Measurements from ENCODE around the gene ATXN7. TPM values are rescaled to one million over a fixed set of nuclear protein-coding genes. Genes with fewer than 3 reads are reported as not detected.

Gene ATXN7
- total RNA-seq, 8 experiments from 2014 or later, result 5.1 to 35.5 (median 10.4) TPM

DNA sequence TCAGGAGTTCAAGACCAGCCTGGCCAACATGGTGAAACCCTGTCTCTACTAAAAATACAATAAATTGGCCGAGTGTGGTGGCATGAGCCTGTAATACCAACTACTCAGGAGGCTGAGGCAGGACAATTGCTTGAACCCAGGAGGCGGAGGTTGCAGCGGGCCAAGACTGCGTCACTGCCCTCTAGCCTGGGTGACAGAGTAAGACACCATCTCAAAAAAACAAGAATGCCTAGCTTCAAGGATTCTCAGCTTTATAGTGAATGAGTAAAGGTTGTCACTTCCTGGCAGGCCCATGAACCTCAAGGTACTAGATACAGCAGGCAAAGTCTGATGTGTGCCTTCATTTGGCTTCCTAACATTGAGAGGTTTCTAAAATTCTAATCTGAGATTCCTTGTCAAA is 14.5 kb upstream of the ATXN7 start:
- no peak overlapping the region for H3K27ac ChIP-seq
- 89 to 100% (median 100%) methylated on average over 1 to 4 of the region's 4 CpGs; no CpG with 5 or more reads in 5 of the 10 experiments for WGBS, 10 experiments
- H3K4me3 ChIP-seq, result no peak overlapping the region
- no peak for ATAC-seq (replicated peaks in 6 of 8)
- in situ Hi-C loops (cut with MboI; ENCODE audit: low pct_unique_long_range_greater_than_20kb in 2 of 9, low sequenced_read_pairs in 9 of 9, unreplicated experiment in 9 of 9), result no loop called here
- H3K4me1 ChIP-seq (replicated peaks in 1 of 2), result no peaks in the 10 kb centered on the region

DNA sequence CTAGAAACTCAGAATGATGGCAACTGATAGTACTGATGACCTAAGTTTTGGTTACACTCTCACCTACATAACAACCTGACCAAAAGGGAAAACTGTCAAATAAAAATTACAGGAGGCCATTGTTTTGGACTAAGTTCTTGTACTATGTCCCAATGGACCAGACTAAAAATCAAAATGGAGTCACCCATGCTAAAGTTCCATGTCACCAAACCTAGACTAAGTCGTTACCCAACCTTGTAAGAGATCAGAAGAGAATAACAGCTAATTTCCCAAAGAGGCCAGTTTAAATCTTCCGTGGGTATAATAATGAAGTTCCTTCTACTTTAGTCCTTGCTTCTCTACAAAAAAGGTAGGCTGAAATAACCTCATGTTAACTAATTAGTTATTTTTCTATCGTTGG is 12.4 kb upstream of the ATXN7 start:
- no peak for ATAC-seq (replicated peaks in 6 of 8)
- Histone ChIP-seq H3K4me1 (replicated peaks in 1 of 2) (no peaks in the 10 kb centered on the region), H3K27ac (no peak overlapping the region), H3K4me3 (no peak overlapping the region)
- WGBS, 10 experiments, result 92 to 100% (median 100%) methylated on average over 1 to 3 of the region's 3 CpGs
- in situ Hi-C loops (cut with MboI; ENCODE audit: low pct_unique_long_range_greater_than_20kb in 2 of 9, low sequenced_read_pairs in 9 of 9, unreplicated experiment in 9 of 9), result no loop called here

DNA sequence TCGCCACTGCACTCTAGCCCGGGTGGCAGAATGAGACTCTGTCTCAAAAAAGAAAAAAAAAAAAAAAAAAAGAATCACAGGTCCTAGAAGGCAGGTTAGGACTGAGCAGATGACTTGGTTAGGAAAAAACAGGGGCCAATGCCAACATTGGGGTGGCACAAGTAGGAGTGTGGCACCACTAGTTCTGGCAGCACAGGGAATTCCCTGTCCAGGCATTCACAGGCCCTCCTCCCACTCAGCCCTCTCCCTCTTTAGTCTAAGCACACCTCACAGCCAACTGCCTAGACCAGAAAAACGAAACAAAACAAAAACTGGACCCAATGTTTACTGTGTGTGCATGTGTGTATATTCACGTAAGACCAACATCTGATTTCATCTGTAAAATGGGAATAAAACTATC is 10.6 kb upstream of the ATXN7 start:
- WGBS, 10 experiments, result 60 to 100% (median 91%) methylated on average over 1 to 4 of the region's 4 CpGs
- in situ Hi-C loops (cut with MboI; ENCODE audit: low pct_unique_long_range_greater_than_20kb in 2 of 9, low sequenced_read_pairs in 9 of 9, unreplicated experiment in 9 of 9), result no loop called here
- ATAC-seq (replicated peaks in 6 of 8), result no peak
- Histone ChIP-seq H3K4me1 (replicated peaks in 1 of 2) (no peaks in the 10 kb centered on the region), H3K27ac (no peak overlapping the region), H3K4me3 (no peak overlapping the region)

DNA sequence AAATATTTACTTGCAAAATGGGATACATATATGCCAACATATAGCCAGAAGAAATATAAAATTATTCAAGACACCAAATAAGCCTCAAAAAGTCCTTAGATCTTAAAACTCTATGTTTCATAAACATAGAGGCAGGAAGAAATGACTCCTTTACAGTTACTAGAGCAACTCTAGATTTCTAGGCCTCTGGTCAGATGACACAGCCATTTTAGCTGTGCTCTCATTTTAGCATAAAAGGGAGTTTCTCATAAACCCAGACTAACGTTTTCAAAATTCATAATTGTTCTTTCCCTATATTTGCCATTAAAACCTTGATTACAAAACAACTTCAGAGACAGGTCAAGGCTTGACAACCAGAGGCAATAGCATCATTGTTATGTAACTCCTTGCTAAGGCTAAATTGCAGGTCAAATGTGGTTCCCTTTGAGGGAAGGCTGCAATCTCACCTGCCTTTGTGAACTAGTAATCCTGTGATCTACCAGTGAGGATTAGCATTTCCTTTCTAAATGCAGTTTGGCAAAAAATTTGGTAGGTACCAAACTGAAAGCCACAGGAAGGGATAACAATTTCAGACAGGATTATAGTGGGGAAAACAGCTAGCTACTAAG is 8.2 kb upstream of the ATXN7 start:
- 0 to 100% (median 55%) methylated on average over 1 of the region's 1 CpG; no CpG with 5 or more reads in 3 of the 10 experiments for WGBS, 10 experiments
- Histone ChIP-seq H3K27ac (no peak overlapping the region), H3K4me3 (no peak overlapping the region), H3K4me1 (replicated peaks in 1 of 2) (no peaks in the 10 kb centered on the region)
- in situ Hi-C loops (cut with MboI; ENCODE audit: low pct_unique_long_range_greater_than_20kb in 2 of 9, low sequenced_read_pairs in 9 of 9, unreplicated experiment in 9 of 9), result no loop called here
- peak in 3 of 8 experiments; percentile 75 to 88 (median 87) for ATAC-seq (replicated peaks in 6 of 8)

DNA sequence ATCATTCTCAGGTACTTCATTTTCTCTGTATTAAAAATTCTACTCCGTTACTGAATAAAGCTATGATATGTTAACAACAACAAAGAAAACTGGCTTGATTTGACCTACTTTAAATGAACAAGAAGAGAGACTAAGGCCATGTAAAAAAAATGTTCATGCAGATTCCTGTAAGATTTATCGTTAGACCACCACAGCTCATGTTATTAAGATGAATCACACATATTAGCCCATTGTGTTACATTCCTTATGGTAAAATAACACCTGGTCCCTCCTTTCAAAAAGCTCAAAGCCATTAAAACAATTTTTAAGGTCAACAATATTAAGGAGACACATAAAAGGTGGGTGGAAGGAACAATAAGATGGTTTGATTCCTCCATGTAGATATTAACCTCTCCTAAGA is 6.4 kb upstream of the ATXN7 start:
- WGBS, 10 experiments, result 72 to 100% (median 92%) methylated on average over 1 to 2 of the region's 2 CpGs
- in situ Hi-C loops (cut with MboI; ENCODE audit: low pct_unique_long_range_greater_than_20kb in 2 of 9, low sequenced_read_pairs in 9 of 9, unreplicated experiment in 9 of 9), result no loop called here
- H3K27ac ChIP-seq, result no peak overlapping the region
- H3K4me1 ChIP-seq (replicated peaks in 1 of 2), result peaks cover under 1 to 3% of the 10 kb centered on the region in 2 donors
- H3K4me3 ChIP-seq, result no peak overlapping the region
- ATAC-seq (replicated peaks in 6 of 8), result no peak

DNA sequence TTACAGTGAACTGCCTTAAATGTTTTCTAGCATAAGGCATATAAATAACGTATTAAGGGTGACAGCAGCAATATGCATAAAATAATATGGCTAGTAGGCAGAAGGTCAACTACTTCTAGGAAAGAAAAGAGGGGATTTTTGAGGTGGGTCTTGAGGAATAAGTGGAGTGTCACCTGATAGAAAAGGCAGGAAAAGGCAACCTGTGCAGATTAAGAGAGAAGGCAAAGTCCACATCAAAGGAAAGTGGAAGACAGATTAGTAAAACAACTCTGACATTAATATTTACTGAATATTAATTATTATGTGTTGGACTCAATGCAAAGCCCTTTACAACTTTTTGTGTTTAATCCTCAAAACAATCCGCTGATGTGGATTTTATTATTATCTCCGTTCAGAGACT is 2.9 kb upstream of the ATXN7 start:
- 64 to 100% (median 90%) methylated on average over 1 to 3 of the region's 3 CpGs for whole genome bisulfite sequencing, 10 experiments
- no peak overlapping the region for H3K4me3 ChIP-seq
- peaks cover 5 to 11% of the 10 kb centered on the region in 2 donors for H3K4me1 ChIP-seq (replicated peaks in 1 of 2)
- in situ Hi-C loops (cut with MboI; ENCODE audit: low pct_unique_long_range_greater_than_20kb in 2 of 9, low sequenced_read_pairs in 9 of 9, unreplicated experiment in 9 of 9), result no loop called here
- no peak for ATAC-seq (replicated peaks in 6 of 8)
- H3K27ac ChIP-seq, result no peak overlapping the region

DNA sequence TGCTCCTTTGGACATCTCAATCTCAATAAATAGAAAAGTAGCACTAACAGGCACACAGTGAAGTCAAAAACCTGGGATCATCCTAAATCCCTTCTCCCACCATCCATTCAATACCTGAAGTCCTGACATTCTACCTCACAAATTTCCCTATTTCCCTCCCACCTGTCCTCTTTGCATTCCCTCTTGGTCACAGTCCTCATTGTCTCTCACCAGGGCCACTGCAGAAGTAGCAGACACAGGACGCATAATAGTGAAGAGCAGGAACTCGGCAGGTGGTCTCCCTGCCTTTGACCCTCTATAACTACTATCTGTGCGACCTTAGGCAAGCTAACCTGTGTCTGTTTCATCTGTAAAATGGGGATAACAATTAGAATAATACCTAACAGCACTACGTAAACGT is 2.4 kb upstream of the ATXN7 start:
- no peak for ATAC-seq (replicated peaks in 6 of 8)
- WGBS, 10 experiments, result 30 to 100% (median 75%) methylated on average over 1 to 5 of the region's 5 CpGs; no CpG with 5 or more reads in 2 of the 10 experiments
- no peak overlapping the region for H3K27ac ChIP-seq
- H3K4me3 ChIP-seq, result no peak overlapping the region
- H3K4me1 ChIP-seq (replicated peaks in 1 of 2), result peaks cover 5 to 11% of the 10 kb centered on the region in 2 donors
- in situ Hi-C loops (cut with MboI; ENCODE audit: low pct_unique_long_range_greater_than_20kb in 2 of 9, low sequenced_read_pairs in 9 of 9, unreplicated experiment in 9 of 9), result no loop called here

DNA sequence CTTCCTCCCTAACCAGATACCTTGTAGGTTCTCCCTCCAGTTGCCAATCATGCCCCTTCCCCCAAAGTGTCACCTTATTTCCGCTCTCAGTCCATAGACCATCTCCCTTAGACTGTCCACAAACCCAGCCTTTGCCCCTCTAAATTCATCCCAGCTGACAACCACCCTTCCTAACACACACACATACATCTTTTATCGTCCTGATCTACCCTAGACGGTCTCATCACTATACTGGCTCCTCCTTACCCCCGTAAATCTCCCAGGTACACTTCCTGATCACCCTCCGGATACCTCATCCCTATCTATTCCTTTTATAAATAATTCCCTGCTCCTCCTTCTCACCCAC is 890 bp upstream of the ATXN7 start:
- Histone ChIP-seq H3K4me3 (peak overlapping the region; percentile 60 to 84 (median 82)), H3K4me1 (replicated peaks in 1 of 2) (peaks cover 5 to 11% of the 10 kb centered on the region in 2 donors), H3K27ac (peak overlapping the region; percentile 91)
- in situ Hi-C loops (cut with MboI; ENCODE audit: low pct_unique_long_range_greater_than_20kb in 2 of 9, low sequenced_read_pairs in 9 of 9, unreplicated experiment in 9 of 9), result no loop called here
- 0 to 83% (median 25%) methylated on average over 1 to 5 of the region's 5 CpGs; no CpG with 5 or more reads in 3 of the 10 experiments for WGBS, 10 experiments
- no peak for ATAC-seq (replicated peaks in 6 of 8)

DNA sequence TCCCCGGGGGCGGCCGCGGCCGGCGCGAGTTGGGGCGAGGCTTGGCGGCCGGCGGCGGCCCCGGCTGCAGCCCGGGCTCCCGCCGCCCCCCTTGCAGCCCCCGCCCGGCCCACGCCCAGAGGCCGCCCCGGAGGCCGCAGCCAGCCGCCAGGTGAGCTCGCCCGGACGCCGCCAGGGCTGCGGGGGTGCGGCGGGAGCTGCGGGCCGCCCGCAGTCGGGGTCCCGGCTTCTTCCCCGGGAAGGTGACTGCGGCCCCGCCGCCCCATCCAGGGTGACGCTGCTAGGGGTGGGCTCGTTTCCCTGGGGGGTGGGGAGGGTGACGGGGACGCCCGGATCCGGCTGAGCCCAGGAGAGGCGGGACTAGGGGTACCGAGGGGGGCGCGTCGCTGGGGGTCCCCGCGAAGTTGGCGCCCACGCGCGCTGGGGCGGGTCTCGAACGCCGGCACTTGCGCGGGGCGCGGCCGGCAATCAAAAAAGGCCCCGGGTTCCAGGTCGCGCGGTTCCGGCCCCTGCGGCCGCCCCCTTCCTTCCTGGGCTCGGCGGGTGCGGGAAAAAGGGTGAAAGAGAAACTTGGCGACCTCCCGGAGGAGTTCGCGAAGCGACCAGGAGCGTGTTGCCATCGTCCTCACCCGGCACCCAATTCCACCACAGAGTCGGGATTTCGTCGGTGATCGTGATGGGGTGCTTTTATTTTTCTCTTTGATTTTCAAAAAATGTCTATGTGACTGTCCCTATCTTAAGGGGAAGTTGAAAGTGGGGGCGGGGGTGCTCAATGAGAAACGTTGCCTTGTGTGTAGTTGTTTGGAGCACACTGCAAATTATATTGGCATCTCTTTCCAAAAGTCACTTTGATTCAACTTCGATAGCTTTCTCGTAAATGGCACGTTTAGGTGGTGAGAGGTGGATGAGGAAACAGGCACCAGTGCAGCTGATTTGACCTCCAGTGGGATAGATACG is 619 bp downstream of the ATXN7 start:
- H3K27ac ChIP-seq, result peak overlapping the region; percentile 91
- peak overlapping the region; percentile 60 to 84 (median 82) for H3K4me3 ChIP-seq
- ATAC-seq (replicated peaks in 6 of 8), result peak; percentile 44 to 59 (median 52)
- in situ Hi-C loops (cut with MboI; ENCODE audit: low pct_unique_long_range_greater_than_20kb in 2 of 9, low sequenced_read_pairs in 9 of 9, unreplicated experiment in 9 of 9), result no loop called here
- 0 to 20% (median 0%) methylated on average over 1 to 12 of the region's 93 CpGs; no CpG with 5 or more reads in 3 of the 10 experiments for WGBS, 10 experiments
- H3K4me1 ChIP-seq (replicated peaks in 1 of 2), result peaks cover 5 to 11% of the 10 kb centered on the region in 2 donors

DNA sequence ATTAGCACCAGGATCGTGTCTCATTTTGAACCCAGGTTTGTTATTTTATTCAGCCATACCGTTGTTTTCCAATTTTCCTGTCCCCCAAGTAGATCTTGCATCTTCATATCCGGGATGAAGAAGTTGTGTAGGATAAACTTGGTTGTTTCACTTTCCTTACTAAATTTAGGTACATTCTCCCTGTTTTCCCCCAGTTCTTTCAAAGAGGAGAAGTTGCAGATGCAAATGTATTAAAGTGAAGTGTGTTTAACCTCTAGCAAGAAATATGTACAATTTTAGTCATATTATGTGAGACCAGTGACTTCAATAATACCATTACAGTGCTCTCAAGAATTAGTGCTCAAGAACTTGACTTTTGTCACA is 1.3 kb downstream of the ATXN7 start:
- in situ Hi-C loops (cut with MboI; ENCODE audit: low pct_unique_long_range_greater_than_20kb in 2 of 9, low sequenced_read_pairs in 9 of 9, unreplicated experiment in 9 of 9), result no loop called here
- no peak for ATAC-seq (replicated peaks in 6 of 8)
- Histone ChIP-seq H3K4me3 (peak overlapping the region; percentile 60 to 84 (median 82)), H3K4me1 (replicated peaks in 1 of 2) (peaks cover 5 to 12% of the 10 kb centered on the region in 2 donors), H3K27ac (no peak overlapping the region)
- WGBS, 10 experiments, result 0 to 45% (median 6%) methylated on average over 1 to 3 of the region's 3 CpGs; no CpG with 5 or more reads in 3 of the 10 experiments

DNA sequence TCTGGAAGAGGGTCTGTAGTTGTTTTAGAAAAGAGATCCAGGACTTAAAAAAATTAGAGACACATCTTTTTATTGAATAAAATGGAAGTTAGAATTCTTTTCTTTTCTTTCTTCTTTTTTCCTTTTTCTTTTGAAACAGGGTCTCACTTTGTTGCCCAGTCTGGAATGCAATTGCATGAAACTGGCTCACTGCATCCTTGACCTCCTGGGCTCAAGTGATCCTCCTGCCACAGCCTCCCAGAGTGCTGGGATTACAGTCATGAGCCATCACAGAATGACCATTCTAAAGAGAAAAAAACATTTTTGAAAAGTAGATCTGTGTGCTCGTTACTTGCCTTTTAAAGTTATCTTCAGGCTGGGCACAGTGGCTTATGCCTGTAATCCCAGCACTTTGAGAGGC is 3.6 kb downstream of the ATXN7 start:
- Histone ChIP-seq H3K4me1 (replicated peaks in 1 of 2) (peaks cover 8 to 22% of the 10 kb centered on the region in 2 donors), H3K27ac (no peak overlapping the region), H3K4me3 (no peak overlapping the region)
- no peak for ATAC-seq (replicated peaks in 6 of 8)
- in situ Hi-C loops (cut with MboI; ENCODE audit: low pct_unique_long_range_greater_than_20kb in 2 of 9, low sequenced_read_pairs in 9 of 9, unreplicated experiment in 9 of 9), result no loop called here
- 67 to 100% (median 100%) methylated on average over 1 of the region's 1 CpG; no CpG with 5 or more reads in 2 of the 10 experiments for WGBS, 10 experiments

DNA sequence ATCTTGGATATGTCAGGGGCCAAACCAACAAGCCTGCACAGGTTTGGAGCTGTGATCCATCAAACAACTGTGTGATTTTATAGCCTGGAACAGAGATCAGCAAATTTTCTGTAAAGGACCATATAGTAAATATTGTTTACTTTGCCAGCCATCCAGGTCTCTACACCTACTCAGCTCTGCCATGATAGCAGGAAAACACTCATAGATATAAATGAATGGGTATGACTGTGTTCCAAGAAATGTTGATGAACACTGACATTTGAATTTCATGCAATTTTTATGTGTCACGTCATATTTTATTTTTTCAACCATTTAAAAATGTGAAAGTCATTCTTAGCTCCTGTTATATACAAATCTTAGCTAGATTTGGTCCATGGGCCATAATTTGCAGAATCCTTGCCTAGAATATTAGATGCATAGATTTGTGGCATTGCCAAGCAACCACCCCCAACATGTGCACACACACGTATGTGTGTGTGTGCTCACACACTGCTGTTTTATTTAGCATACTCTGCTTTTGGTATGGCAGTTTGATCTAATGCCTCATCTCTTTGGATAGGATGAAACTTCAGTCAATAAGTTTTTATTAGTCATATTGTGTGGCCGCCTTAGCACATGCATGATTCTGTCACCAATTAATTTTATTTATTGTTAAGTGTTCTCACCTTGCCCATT is 6.4 kb downstream of the ATXN7 start:
- H3K4me3 ChIP-seq, result no peak overlapping the region
- in situ Hi-C loops (cut with MboI; ENCODE audit: low pct_unique_long_range_greater_than_20kb in 2 of 9, low sequenced_read_pairs in 9 of 9, unreplicated experiment in 9 of 9), result no loop called here
- 7 to 100% (median 87%) methylated on average over 1 to 3 of the region's 3 CpGs; no CpG with 5 or more reads in 2 of the 10 experiments for WGBS, 10 experiments
- H3K27ac ChIP-seq, result peak overlapping the region in 1 of 2 donors; percentile 37
- H3K4me1 ChIP-seq (replicated peaks in 1 of 2), result peaks cover 3 to 14% of the 10 kb centered on the region in 2 donors
- ATAC-seq (replicated peaks in 6 of 8), result peak in 4 of 8 experiments; percentile 63 to 88 (median 79)

DNA sequence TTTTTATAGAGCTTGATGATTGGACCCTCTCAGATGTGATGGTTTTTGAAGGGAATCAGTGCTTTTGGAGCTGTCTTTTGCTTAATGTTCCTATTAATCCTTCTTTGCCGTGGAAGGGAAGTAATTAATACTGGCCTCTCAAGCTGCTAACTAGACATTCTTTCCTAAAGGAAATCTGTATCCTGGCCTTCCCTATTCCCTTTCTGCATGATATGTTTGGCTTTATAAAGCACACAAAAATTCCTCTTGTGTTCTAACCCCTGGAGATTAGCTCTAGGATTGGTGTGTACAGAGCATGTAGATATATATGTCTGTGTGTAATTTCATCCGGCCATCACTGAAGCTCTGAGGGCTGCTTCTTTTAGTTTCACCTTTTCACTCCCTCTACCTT is 6.9 kb downstream of the ATXN7 start:
- Histone ChIP-seq H3K27ac (peak overlapping the region in 1 of 2 donors; percentile 37), H3K4me3 (no peak overlapping the region), H3K4me1 (replicated peaks in 1 of 2) (peaks cover 3 to 13% of the 10 kb centered on the region in 2 donors)
- no peak for ATAC-seq (replicated peaks in 6 of 8)
- WGBS, 10 experiments, result 33 to 100% (median 79%) methylated on average over 1 to 2 of the region's 2 CpGs; no CpG with 5 or more reads in 2 of the 10 experiments
- in situ Hi-C loops (cut with MboI; ENCODE audit: low pct_unique_long_range_greater_than_20kb in 2 of 9, low sequenced_read_pairs in 9 of 9, unreplicated experiment in 9 of 9), result no loop called here

Measured in motor neuron (in vitro differentiated cells).